IPS DF 4.7 (cell line): ENCODE data around the gene DPM3.
"Not testable (repeated sequence)": the region's sequence is repeated elsewhere in the genome, so short reads cannot be mapped to it uniquely, and the experiment has no call there.

Experiments used
- DNase-seq: peaks from one replicate; pipeline ENCODE4 v3.0.0-alpha.2; 2013; ENCODE audit warnings: low spot score; ENCODE audit errors: extremely low read depth

Gene DPM3

GRCh38 chr1:155175281-155175926 is 35.1 kb upstream of the DPM3 start:
- no peak for DNase-seq

GRCh38 chr1:155174324-155175280 is 34.3 kb upstream of the DPM3 start:
- no peak for DNase-seq

GRCh38 chr1:155173478-155174323 is 33.4 kb upstream of the DPM3 start, which contains the start of gene TRIM46:
Gene TRIM46, plus strand, starts transcription at chr1:155173849. Its CDS starts 118 bp downstream, at chr1:155173967.
- DNase-seq, result no peak

GRCh38 chr1:155172732-155173477 is 32.6 kb upstream of the DPM3 start, which contains the start of gene KRTCAP2:
Gene KRTCAP2, minus strand, starts transcription at chr1:155173304. Its CDS starts 80 bp downstream, at chr1:155173224.
- DNase-seq, result no peak

- no peak for DNase-seq
Measured at GRCh38 chr1:155171836-155172731, 31.8 kb upstream of the DPM3 start.

GRCh38 chr1:155170806-155171205 is 30.5 kb upstream of the DPM3 start:
- DNase-seq, result no peak

GRCh38 chr1:155170101-155170785 is 29.9 kb upstream of the DPM3 start:
- no peak for DNase-seq

GRCh38 chr1:155169541-155169940 is 29.2 kb upstream of the DPM3 start:
- no peak for DNase-seq

- no peak for DNase-seq
Measured at GRCh38 chr1:155168456-155169210, 28.3 kb upstream of the DPM3 start.

GRCh38 chr1:155168105-155168445 is 27.7 kb upstream of the DPM3 start:
- not testable (repeated sequence) for DNase-seq

GRCh38 chr1:155167166-155168104 is 27.1 kb upstream of the DPM3 start:
- DNase-seq, result peak; percentile 92

- no peak for DNase-seq
Measured at GRCh38 chr1:155166471-155167165, 26.3 kb upstream of the DPM3 start.

GRCh38 chr1:155166051-155166470 is 25.7 kb upstream of the DPM3 start:
- no peak for DNase-seq

- DNase-seq, result not testable (repeated sequence)
Measured at GRCh38 chr1:155164625-155165024, 24.3 kb upstream of the DPM3 start.

GRCh38 chr1:155163785-155164184 is 23.5 kb upstream of the DPM3 start:
- DNase-seq, result not testable (repeated sequence)

- not testable (repeated sequence) for DNase-seq
Measured at GRCh38 chr1:155162631-155163030, 22.3 kb upstream of the DPM3 start.

GRCh38 chr1:155160128-155160527 is 19.8 kb upstream of the DPM3 start:
- no peak for DNase-seq
